ENCODE results near the gene CLEC18C.

GRCh38 chr16:70160388-70160787 lies 13.2 kb upstream of the CLEC18C start:
- TF ChIP-seq CTCF (IDR thresholded peaks at IDR 0.05; ENCODE audit: low read length) (no peak), EZH2 (IDR thresholded peaks at IDR 0.05; ENCODE audit: borderline replicate concordance, low read length) (no peak)

All from OCI-LY1 (cell line).